Forelimb muscle (tissue), 1 donor: ENCODE measurements around the gene GTPBP8. TPM values are rescaled to one million over a fixed set of nuclear protein-coding genes. Genes with fewer than 3 reads are reported as not detected.
"Not testable (repeated sequence)": the region's sequence is repeated elsewhere in the genome, so short reads cannot be mapped to it uniquely, and the experiment has no call there.

Source experiments
- DNase-seq: peaks from one replicate; pipeline ENCODE4 v3.0.0-alpha.2; 2013; ENCODE audit warnings: low read depth
- polyA plus RNA-seq: library from polyadenylated mRNA; unstranded; fragments of 120-200 nt; gene quantifications from one replicate; pipeline ENCODE4 v1.2.1, GENCODE V29; 2013; ENCODE audit not compliant: insufficient read length

The GTPBP8 gene
- polyA plus RNA-seq, 1 donor = 17.4 TPM

- no peak for DNase-seq
Observed at GRCh38 chr3:113000691-113001090, 9.9 kb downstream of the GTPBP8 start.

- no peak for DNase-seq
Observed at GRCh38 chr3:113002037-113002436, 11.3 kb downstream of the GTPBP8 start.

GRCh38 chr3:113002679-113003078 is 11.9 kb downstream of the GTPBP8 start:
- DNase-seq = no peak

- DNase-seq = no peak
Observed at GRCh38 chr3:113005611-113006010, 14.8 kb downstream of the GTPBP8 start.

GRCh38 chr3:113006359-113007056 is 15.7 kb downstream of the GTPBP8 start:
- no peak for DNase-seq

GRCh38 chr3:113008117-113008516 is 17.3 kb downstream of the GTPBP8 start:
- no peak for DNase-seq

- DNase-seq = no peak
Observed at GRCh38 chr3:113013593-113013992, 22.8 kb downstream of the GTPBP8 start.

GRCh38 chr3:113018536-113019181 is 27.9 kb downstream of the GTPBP8 start:
- no peak for DNase-seq

- peak; percentile 62 for DNase-seq
Observed at GRCh38 chr3:113019182-113020137, 28.7 kb downstream of the GTPBP8 start.

GRCh38 chr3:113021471-113021870 is 30.7 kb downstream of the GTPBP8 start:
- no peak for DNase-seq

GRCh38 chr3:113034011-113034410 is 43.2 kb downstream of the GTPBP8 start:
- DNase-seq = no peak

- DNase-seq = no peak
Observed at GRCh38 chr3:113035387-113035982, 44.7 kb downstream of the GTPBP8 start.

GRCh38 chr3:113038328-113038727 is 47.5 kb downstream of the GTPBP8 start:
- DNase-seq = no peak

GRCh38 chr3:113039546-113039945 is 48.8 kb downstream of the GTPBP8 start:
- DNase-seq = no peak

GRCh38 chr3:113040231-113040630 is 49.4 kb downstream of the GTPBP8 start:
- DNase-seq = no peak

- no peak for DNase-seq
Observed at GRCh38 chr3:113043686-113044085, 52.9 kb downstream of the GTPBP8 start.

- DNase-seq = not testable (repeated sequence)
Observed at GRCh38 chr3:113046186-113046965, 55.6 kb downstream of the GTPBP8 start.

- peak; percentile 80 for DNase-seq
Observed at GRCh38 chr3:113051302-113051711, 60.5 kb downstream of the GTPBP8 start.
